Caco-2 (cell line): ENCODE results near the gene RUNX2. TPM values are rescaled to one million over a fixed set of nuclear protein-coding genes. Genes with fewer than 3 reads are reported as not detected.

Experiments used
- BruUV-seq: library from RNA; stranded (reverse); fragments of 400-500 nt; replicated peaks from 2 replicates; lab custom pipeline; 2021; lab: Mats Ljungman, UMichigan
- CTCF ChIA-PET: fragments of 300-600 bp; sonication (Branson Sonifier 250); formaldehyde crosslinking; loops from one replicate; lab custom pipeline; 2022; ENCODE audit warnings: antibody characterized with exemption; lab: Charles Lee
- POLR2A ChIA-PET: fragments of 300-600 bp; sonication (Branson Sonifier 250); formaldehyde crosslinking; loops from one replicate; lab custom pipeline; 2022; ENCODE audit warnings: antibody characterized with exemption; lab: Charles Lee
- DNase-seq, 2 experiments: peaks; one replicate each; pipeline versions ENCODE4 v3.0.0 to v3.0.0-alpha.2; 2020 to 2022
- H3K27me3 ChIP-seq: replicated peaks from 2 replicates; pipeline ENCODE4 v1.6.0; 2011; ENCODE audit warnings: low read length; ENCODE audit not compliant: control insufficient read depth, insufficient read depth
- H3K36me3 ChIP-seq: 2 replicates; pipeline ENCODE4 v1.5.1; 2011; ENCODE audit warnings: low read length; ENCODE audit not compliant: control insufficient read depth, insufficient read depth
- H3K4me1 ChIP-seq: fragments of 250-450 bp; sonication (Bioruptor Pico); 2 replicates; pipeline ENCODE4 v1.5.1; 2020; ENCODE audit warnings: mild to moderate bottlenecking
- H3K4me3 ChIP-seq: 2 replicates; pipeline ENCODE4 v1.5.1; 2011; ENCODE audit warnings: low read depth, mild to moderate bottlenecking, control low read depth, low read length
- H3K9me3 ChIP-seq: fragments of 250-450 bp; sonication (Bioruptor Pico); 2 replicates; pipeline ENCODE4 v1.5.1; 2020; ENCODE audit warnings: mild to moderate bottlenecking, moderate library complexity
- H3K27ac Mint-ChIP-seq: one replicate; pipeline ENCODE4 v1.8.0; 2022; ENCODE audit warnings: mixed read lengths; ENCODE audit not compliant: unreplicated experiment
- H3K27me3 Mint-ChIP-seq: one replicate; pipeline ENCODE4 v1.8.0; 2022; ENCODE audit warnings: mixed read lengths; ENCODE audit not compliant: insufficient read depth, unreplicated experiment
- H3K36me3 Mint-ChIP-seq: one replicate; pipeline ENCODE4 v1.8.0; 2022; ENCODE audit warnings: mild to moderate bottlenecking, mixed read lengths; ENCODE audit not compliant: insufficient read depth, unreplicated experiment
- H3K4me1 Mint-ChIP-seq: one replicate; pipeline ENCODE4 v1.8.0; 2022; ENCODE audit warnings: low read depth, mixed read lengths; ENCODE audit not compliant: unreplicated experiment
- H3K4me3 Mint-ChIP-seq: one replicate; pipeline ENCODE4 v1.8.0; 2022; ENCODE audit warnings: mild to moderate bottlenecking, moderate library complexity, mixed read lengths; ENCODE audit not compliant: unreplicated experiment
- H3K9me3 Mint-ChIP-seq: one replicate; pipeline ENCODE4 v1.8.0; 2022; ENCODE audit warnings: mixed read lengths; ENCODE audit not compliant: unreplicated experiment
- intact Hi-C: fragments of 100-400 bp; cut with micrococcal nuclease; formaldehyde crosslinking; loops from one replicate; pipeline ENCODE4 v1.10.0; 2022; ENCODE audit not compliant: unreplicated experiment
- total RNA-seq: library from RNA; stranded (reverse); gene quantifications from 2 replicates; pipeline ENCODE4 v1.2.3, GENCODE V29; 2022
- TF ChIP-seq, protein P1 (sequence below), 2 experiments: fragments of 200-600 bp in 1 of 2; IDR thresholded peaks; 1 replicate in 1 of 2; 2 replicates in 1 of 2; pipeline versions ENCODE4 v1.5.1 to v1.8.0; 2011 to 2022; ENCODE audit warnings: antibody characterized with exemption in 1 of 2, control low read depth in 1 of 2, inconsistent platforms in 1 of 2, low read depth in 1 of 2, low read length in 1 of 2, mild to moderate bottlenecking in 1 of 2, moderate library complexity in 1 of 2; ENCODE audit not compliant: insufficient read depth in 1 of 2, severe bottlenecking in 1 of 2, unreplicated experiment in 1 of 2

The RUNX2 gene
- total RNA-seq, 1 experiment from 2014 or later = not detected

DNA sequence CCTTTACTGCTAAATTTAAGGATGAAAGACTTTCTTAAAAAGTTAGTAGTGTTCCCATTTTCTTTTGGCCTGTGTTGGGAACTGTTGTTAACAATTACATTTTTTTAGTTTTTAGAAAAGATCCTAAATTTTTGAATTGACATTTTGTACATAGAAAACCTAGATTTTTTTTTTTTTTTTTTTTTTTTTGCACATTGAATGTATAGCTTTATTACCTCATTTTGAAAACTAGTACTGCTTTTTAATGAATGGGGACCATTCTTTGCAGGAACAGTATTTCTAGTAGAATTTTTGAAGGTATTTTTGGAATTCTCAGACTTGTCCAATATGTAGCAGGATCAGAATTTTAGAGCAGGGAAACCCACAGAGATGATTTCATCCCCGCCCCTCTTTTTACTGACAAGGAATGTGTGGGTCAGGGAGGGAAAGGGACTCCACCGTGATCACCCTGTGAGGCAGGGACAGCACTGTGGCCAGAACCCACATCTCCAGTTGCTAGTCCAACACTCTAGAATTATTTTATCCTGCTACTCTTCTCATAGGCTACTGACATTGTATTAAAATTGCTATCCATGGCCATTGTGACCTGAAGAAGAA is 204.0 kb downstream of the RUNX2 start:
- H3K27ac Mint-ChIP-seq = no peak overlapping the region
- BruUV-seq = no TSS peak

DNA sequence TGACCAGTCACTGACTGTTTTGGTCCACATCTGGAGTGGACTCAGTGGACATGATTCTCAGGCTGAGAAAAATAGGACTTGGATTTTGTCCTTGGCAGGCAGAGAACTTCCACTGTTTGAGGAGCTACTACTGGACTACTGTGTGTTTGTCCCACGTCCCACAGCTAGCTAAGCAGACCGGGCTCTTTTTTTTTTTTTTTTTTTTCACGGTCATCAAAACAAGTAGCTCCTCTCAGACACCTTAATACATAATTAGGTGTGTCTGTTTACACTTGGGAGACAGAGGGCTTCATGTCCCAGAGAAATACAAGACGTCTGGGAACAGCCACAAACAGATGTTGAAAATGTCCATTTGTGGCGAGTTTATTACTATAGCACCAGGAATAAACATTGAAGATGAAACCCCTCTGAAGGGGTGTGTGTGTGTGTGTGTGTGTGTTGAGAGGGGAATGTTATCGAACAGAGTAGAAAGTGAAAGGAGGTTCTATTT is 204.6 kb downstream of the RUNX2 start:
- no peak overlapping the region for H3K4me3 Mint-ChIP-seq
- H3K9me3 Mint-ChIP-seq = no peaks in the 10 kb centered on the region
- CTCF ChIA-PET = no interaction called here
- no peaks in the 10 kb centered on the region for H3K27me3 Mint-ChIP-seq
- H3K36me3 Mint-ChIP-seq = no peaks in the 10 kb centered on the region
- H3K36me3 ChIP-seq = no peaks in the 10 kb centered on the region
- no peaks in the 10 kb centered on the region for H3K27me3 ChIP-seq
- POLR2A ChIA-PET = no interaction called here
- no peak overlapping the region for H3K27ac Mint-ChIP-seq
- intact Hi-C loops = no loop called here
- peaks cover 6% of the 10 kb centered on the region for H3K4me1 Mint-ChIP-seq
- no TSS peak for BruUV-seq
- peaks cover 8% of the 10 kb centered on the region for H3K4me1 ChIP-seq
- DNase-seq = no peak
- H3K9me3 ChIP-seq = no peaks in the 10 kb centered on the region
- no peak overlapping the region for H3K4me3 ChIP-seq
- TF ChIP-seq, protein P1, sequence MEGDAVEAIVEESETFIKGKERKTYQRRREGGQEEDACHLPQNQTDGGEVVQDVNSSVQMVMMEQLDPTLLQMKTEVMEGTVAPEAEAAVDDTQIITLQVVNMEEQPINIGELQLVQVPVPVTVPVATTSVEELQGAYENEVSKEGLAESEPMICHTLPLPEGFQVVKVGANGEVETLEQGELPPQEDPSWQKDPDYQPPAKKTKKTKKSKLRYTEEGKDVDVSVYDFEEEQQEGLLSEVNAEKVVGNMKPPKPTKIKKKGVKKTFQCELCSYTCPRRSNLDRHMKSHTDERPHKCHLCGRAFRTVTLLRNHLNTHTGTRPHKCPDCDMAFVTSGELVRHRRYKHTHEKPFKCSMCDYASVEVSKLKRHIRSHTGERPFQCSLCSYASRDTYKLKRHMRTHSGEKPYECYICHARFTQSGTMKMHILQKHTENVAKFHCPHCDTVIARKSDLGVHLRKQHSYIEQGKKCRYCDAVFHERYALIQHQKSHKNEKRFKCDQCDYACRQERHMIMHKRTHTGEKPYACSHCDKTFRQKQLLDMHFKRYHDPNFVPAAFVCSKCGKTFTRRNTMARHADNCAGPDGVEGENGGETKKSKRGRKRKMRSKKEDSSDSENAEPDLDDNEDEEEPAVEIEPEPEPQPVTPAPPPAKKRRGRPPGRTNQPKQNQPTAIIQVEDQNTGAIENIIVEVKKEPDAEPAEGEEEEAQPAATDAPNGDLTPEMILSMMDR (IDR thresholded peaks at IDR 0.05; ENCODE audit: insufficient read depth in 1 of 2, low read depth in 1 of 2, low read length in 1 of 2, severe bottlenecking in 1 of 2, unreplicated experiment in 1 of 2) = no peak

More for the DNA sequence above, 204.0 kb downstream of the RUNX2 start:
- Histone ChIP-seq H3K4me1 (peaks cover 8% of the 10 kb centered on the region), H3K4me3 (no peak overlapping the region), H3K36me3 (no peaks in the 10 kb centered on the region), H3K9me3 (no peaks in the 10 kb centered on the region), H3K27me3 (no peaks in the 10 kb centered on the region)
- TF ChIP-seq, protein P1 (IDR thresholded peaks at IDR 0.05; ENCODE audit: insufficient read depth in 1 of 2, low read depth in 1 of 2, low read length in 1 of 2, severe bottlenecking in 1 of 2, unreplicated experiment in 1 of 2) = no peak
- Mint-ChIP-seq H3K9me3 (no peaks in the 10 kb centered on the region), H3K27me3 (no peaks in the 10 kb centered on the region), H3K4me1 (peaks cover 6% of the 10 kb centered on the region), H3K4me3 (no peak overlapping the region), H3K36me3 (no peaks in the 10 kb centered on the region)
- POLR2A ChIA-PET = no interaction called here
- intact Hi-C loops = no loop called here
- CTCF ChIA-PET = no interaction called here
- DNase-seq = no peak

DNA sequence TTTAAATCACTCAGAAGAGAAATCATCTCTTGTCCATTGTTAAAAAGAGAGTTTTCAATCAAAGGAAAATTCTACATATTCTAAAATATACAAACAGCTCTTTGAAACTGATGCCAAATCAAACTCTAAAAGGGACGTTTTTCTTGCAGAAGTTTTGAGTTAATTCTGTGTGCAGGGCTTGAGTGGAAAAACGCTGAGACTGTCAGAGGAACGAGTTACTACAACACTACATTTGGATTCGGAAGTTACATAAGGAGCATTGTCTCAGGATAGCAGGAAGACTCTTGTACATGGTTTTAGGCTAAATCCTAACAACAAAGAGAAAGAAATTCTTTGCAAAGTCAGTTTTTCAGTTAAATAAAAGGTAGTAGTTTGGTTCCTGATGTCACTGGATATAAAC is 205.3 kb downstream of the RUNX2 start:
- H3K27ac Mint-ChIP-seq = no peak overlapping the region
- intact Hi-C loops = no loop called here
- CTCF ChIA-PET = no interaction called here
- H3K36me3 ChIP-seq = no peaks in the 10 kb centered on the region
- H3K4me1 ChIP-seq = peaks cover 8% of the 10 kb centered on the region
- no peaks in the 10 kb centered on the region for H3K27me3 ChIP-seq
- TF ChIP-seq, protein P1 (IDR thresholded peaks at IDR 0.05; ENCODE audit: insufficient read depth in 1 of 2, low read depth in 1 of 2, low read length in 1 of 2, severe bottlenecking in 1 of 2, unreplicated experiment in 1 of 2) = no peak
- POLR2A ChIA-PET = no interaction called here
- H3K4me1 Mint-ChIP-seq = peaks cover 6% of the 10 kb centered on the region
- no peaks in the 10 kb centered on the region for H3K36me3 Mint-ChIP-seq
- no peaks in the 10 kb centered on the region for H3K27me3 Mint-ChIP-seq
- no peak for DNase-seq
- H3K4me3 ChIP-seq = no peak overlapping the region
- BruUV-seq = no TSS peak
- H3K4me3 Mint-ChIP-seq = no peak overlapping the region
- H3K9me3 Mint-ChIP-seq = no peaks in the 10 kb centered on the region
- H3K9me3 ChIP-seq = no peaks in the 10 kb centered on the region
